ENCODE data around the gene SCAF4. TPM values are rescaled to one million over a fixed set of nuclear protein-coding genes. Genes with fewer than 3 reads are reported as not detected.

Gene SCAF4
- total and polyA plus RNA-seq, 4 donors = 11.3 to 29.7 (median 20.1) TPM

DNA sequence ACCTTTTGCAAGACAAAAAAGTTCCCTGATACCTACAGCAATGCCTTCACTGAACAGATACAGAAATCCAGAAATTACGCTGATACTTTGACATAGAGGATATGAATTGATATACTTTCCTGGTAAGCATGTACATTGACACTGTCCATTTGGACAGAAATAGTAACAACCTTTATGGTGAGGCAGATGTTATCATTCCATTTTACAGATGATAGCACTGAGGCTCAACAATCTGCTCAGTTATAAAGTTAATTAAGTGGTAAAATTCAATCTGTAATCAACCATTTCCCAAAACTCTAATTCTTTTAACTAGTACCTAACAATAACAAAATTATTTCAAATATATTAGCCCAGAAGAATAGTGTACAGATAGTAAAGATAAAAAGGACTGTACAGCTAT is 20.6 kb downstream of the SCAF4 start:
- TF ChIP-seq, protein P1, sequence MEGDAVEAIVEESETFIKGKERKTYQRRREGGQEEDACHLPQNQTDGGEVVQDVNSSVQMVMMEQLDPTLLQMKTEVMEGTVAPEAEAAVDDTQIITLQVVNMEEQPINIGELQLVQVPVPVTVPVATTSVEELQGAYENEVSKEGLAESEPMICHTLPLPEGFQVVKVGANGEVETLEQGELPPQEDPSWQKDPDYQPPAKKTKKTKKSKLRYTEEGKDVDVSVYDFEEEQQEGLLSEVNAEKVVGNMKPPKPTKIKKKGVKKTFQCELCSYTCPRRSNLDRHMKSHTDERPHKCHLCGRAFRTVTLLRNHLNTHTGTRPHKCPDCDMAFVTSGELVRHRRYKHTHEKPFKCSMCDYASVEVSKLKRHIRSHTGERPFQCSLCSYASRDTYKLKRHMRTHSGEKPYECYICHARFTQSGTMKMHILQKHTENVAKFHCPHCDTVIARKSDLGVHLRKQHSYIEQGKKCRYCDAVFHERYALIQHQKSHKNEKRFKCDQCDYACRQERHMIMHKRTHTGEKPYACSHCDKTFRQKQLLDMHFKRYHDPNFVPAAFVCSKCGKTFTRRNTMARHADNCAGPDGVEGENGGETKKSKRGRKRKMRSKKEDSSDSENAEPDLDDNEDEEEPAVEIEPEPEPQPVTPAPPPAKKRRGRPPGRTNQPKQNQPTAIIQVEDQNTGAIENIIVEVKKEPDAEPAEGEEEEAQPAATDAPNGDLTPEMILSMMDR (IDR thresholded peaks at IDR 0.05; ENCODE audit: control extremely low read depth, extremely low read depth) = no peak
- WGBS, 2 donors = 99 to 100% methylated on average over 1 of the region's 1 CpG
- DNase-seq (no peak), ATAC-seq (ENCODE audit: insufficient read depth, low FRiP score) (no peak)
- Histone ChIP-seq H3K9ac (ENCODE audit: insufficient read depth in 1 of 2, low read length in 2 of 2) (no peak overlapping the region), H3K27me3 (ENCODE audit: control insufficient read depth in 3 of 3, insufficient read depth in 3 of 3, low read length in 2 of 3) (no peaks in the 10 kb centered on the region), H3K4me1 (ENCODE audit: control insufficient read depth in 5 of 5, insufficient read depth in 5 of 5, low read length in 5 of 5) (peaks cover 0 to 26% (median 3%) of the 10 kb centered on the region in 5 donors), H3K9me3 (ENCODE audit: control insufficient read depth in 4 of 4, insufficient read depth in 3 of 4, low read length in 3 of 4) (no peaks in the 10 kb centered on the region), H3K36me3 (ENCODE audit: control insufficient read depth in 4 of 4, insufficient read depth in 4 of 4, low read length in 4 of 4) (no peaks in the 10 kb centered on the region), H3K4me3 (no peak overlapping the region), H3K27ac (ENCODE audit: low read depth in 1 of 2, low read length in 1 of 2) (no peak overlapping the region)

DNA sequence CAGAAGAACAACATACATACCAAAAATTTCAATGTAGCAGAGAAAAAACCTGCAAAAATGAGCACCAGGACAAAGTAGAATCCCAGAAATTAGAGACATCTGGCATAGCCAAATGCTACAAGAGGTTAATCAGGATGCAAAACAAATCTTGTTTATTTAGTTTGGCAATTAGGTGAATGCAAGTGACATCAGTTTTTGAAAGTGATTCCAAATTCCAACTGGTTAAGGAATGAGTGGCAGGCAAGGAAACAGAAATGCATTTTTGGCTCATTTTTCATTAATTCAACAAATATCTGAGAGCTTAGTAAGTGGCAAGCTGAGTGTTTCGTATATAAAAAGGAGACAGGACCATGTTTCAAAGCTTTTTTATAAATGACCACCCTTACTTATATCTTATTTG is 21.3 kb downstream of the SCAF4 start:
- Histone ChIP-seq H3K9ac (ENCODE audit: insufficient read depth in 1 of 2, low read length in 2 of 2) (no peak overlapping the region), H3K4me3 (no peak overlapping the region), H3K27me3 (ENCODE audit: control insufficient read depth in 3 of 3, insufficient read depth in 3 of 3, low read length in 2 of 3) (no peaks in the 10 kb centered on the region), H3K27ac (ENCODE audit: low read depth in 1 of 2, low read length in 1 of 2) (no peak overlapping the region), H3K36me3 (ENCODE audit: control insufficient read depth in 4 of 4, insufficient read depth in 4 of 4, low read length in 4 of 4) (peaks cover 0 to 1% (median 0%) of the 10 kb centered on the region in 4 donors), H3K4me1 (ENCODE audit: control insufficient read depth in 5 of 5, insufficient read depth in 5 of 5, low read length in 5 of 5) (peaks cover 0 to 26% (median 3%) of the 10 kb centered on the region in 5 donors), H3K9me3 (ENCODE audit: control insufficient read depth in 4 of 4, insufficient read depth in 3 of 4, low read length in 3 of 4) (no peaks in the 10 kb centered on the region)
- DNase-seq (no peak), ATAC-seq (ENCODE audit: insufficient read depth, low FRiP score) (no peak)
- 55 to 78% methylated on average over 1 of the region's 1 CpG for WGBS, 2 donors
- TF ChIP-seq, protein P1 (IDR thresholded peaks at IDR 0.05; ENCODE audit: control extremely low read depth, extremely low read depth) = no peak

DNA sequence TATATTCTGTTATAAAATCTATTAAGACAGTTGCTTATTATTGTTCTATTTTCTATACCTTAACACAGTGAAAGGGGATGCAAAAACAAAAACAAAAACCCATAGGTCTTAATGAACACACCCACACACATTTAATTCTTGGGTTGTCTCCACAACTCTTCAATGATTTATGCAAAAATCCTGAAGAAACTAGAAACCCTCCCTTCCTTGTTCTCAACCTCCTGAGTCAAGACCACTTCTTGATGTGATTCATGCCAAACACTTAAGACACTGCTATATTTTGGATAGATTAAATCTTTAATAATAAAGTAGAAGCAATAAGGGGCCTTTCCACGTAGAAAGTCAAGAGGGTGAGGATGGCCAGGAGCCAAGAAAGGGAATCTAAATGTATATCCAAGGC is 23.4 kb downstream of the SCAF4 start:
- no peaks in the 10 kb centered on the region for H3K27me3 ChIP-seq (ENCODE audit: control insufficient read depth in 3 of 3, insufficient read depth in 3 of 3, low read length in 2 of 3)
- 40 to 80% methylated on average over 1 of the region's 1 CpG for WGBS, 2 donors
- H3K4me3 ChIP-seq = no peak overlapping the region
- DNase-seq (peak in 1 of 3 donors; percentile 6), ATAC-seq (ENCODE audit: insufficient read depth, low FRiP score) (no peak)
- no peaks in the 10 kb centered on the region for H3K9me3 ChIP-seq (ENCODE audit: control insufficient read depth in 4 of 4, insufficient read depth in 3 of 4, low read length in 3 of 4)
- no peak overlapping the region for H3K27ac ChIP-seq (ENCODE audit: low read depth in 1 of 2, low read length in 1 of 2)
- TF ChIP-seq, protein P1 (IDR thresholded peaks at IDR 0.05; ENCODE audit: control extremely low read depth, extremely low read depth) = no peak
- H3K4me1 ChIP-seq (ENCODE audit: control insufficient read depth in 5 of 5, insufficient read depth in 5 of 5, low read length in 5 of 5) = peaks cover 0 to 13% (median 3%) of the 10 kb centered on the region in 5 donors
- peaks cover 0 to 3% (median under 1%) of the 10 kb centered on the region in 4 donors for H3K36me3 ChIP-seq (ENCODE audit: control insufficient read depth in 4 of 4, insufficient read depth in 4 of 4, low read length in 4 of 4)
- H3K9ac ChIP-seq (ENCODE audit: insufficient read depth in 1 of 2, low read length in 2 of 2) = no peak overlapping the region

DNA sequence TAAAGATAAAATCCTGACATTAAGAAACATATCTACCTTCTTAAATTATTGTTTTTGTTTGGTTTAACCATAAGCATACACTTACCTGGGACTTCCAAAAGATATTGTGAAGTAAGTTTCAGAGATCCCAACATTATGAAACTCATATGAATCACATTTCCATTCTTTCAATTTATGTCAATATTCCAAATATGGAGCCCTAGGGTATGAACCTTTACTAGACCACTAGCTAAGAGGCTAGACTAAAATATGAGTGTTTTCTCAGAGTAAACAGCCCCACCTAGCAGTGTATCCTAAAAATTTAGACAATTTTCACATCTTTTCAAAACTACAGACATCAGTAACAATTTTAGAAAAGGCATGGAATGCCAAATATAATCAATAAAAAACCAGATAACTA is 24.4 kb downstream of the SCAF4 start:
- Histone ChIP-seq H3K4me1 (ENCODE audit: control insufficient read depth in 5 of 5, insufficient read depth in 5 of 5, low read length in 5 of 5) (peaks cover 0 to 11% (median 3%) of the 10 kb centered on the region in 5 donors), H3K4me3 (no peak overlapping the region), H3K36me3 (ENCODE audit: control insufficient read depth in 4 of 4, insufficient read depth in 4 of 4, low read length in 4 of 4) (peaks cover 0 to 3% (median under 1%) of the 10 kb centered on the region in 4 donors), H3K9me3 (ENCODE audit: control insufficient read depth in 4 of 4, insufficient read depth in 3 of 4, low read length in 3 of 4) (no peaks in the 10 kb centered on the region), H3K27ac (ENCODE audit: low read depth in 1 of 2, low read length in 1 of 2) (no peak overlapping the region), H3K9ac (ENCODE audit: insufficient read depth in 1 of 2, low read length in 2 of 2) (no peak overlapping the region), H3K27me3 (ENCODE audit: control insufficient read depth in 3 of 3, insufficient read depth in 3 of 3, low read length in 2 of 3) (no peaks in the 10 kb centered on the region)
- TF ChIP-seq, protein P1 (IDR thresholded peaks at IDR 0.05; ENCODE audit: control extremely low read depth, extremely low read depth) = no peak
- ATAC-seq (ENCODE audit: insufficient read depth, low FRiP score) (no peak), DNase-seq (no peak)

Data from lung (tissue), 12 donors.